Measurements from ENCODE around the gene NUBP2.

DNA sequence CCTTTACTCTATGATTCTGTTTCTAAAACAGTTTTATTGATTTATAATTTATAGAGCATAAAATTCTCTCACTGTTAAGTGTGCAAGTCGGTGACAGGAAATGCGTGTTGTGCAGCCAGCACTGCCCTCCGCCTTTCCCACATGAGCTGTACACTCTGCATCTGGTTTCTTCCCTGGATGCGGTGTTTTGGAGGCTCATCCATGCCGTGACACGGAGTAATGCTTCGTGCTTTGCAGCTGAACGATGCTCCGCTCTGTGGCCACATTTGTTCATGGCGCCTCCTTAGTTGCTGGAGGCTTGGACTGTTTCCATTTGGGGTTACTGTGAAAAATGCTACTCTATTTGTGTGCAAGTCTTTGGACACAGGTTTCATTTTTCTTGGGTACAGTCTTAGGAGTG, 17.9 kb downstream of the NUBP2 start:
- no peak for TF ChIP-seq CTCF (IDR thresholded peaks at IDR 0.05)
- no peak for TF ChIP-seq POLR2AphosphoS5 (IDR thresholded peaks at IDR 0.05)
